Progenitor cell of endocrine pancreas (in vitro differentiated cells): ENCODE data around the gene TBXT. TPM values are rescaled to one million over a fixed set of nuclear protein-coding genes. Genes with fewer than 3 reads are reported as not detected.

Source experiments
- DNase-seq: peaks from one replicate; pipeline ENCODE4 v3.0.0; 2021; ENCODE audit warnings: low spot score; ENCODE audit not compliant: unreplicated experiment
- H3K27ac Mint-ChIP-seq: 2 replicates; pipeline ENCODE4 v1.8.0; 2021; ENCODE audit warnings: mild to moderate bottlenecking, moderate library complexity, mixed read lengths
- H3K27me3 Mint-ChIP-seq: 2 replicates; pipeline ENCODE4 v1.8.0; 2021; ENCODE audit warnings: mixed read lengths
- H3K36me3 Mint-ChIP-seq: 2 replicates; pipeline ENCODE4 v1.8.0; 2022; ENCODE audit warnings: mixed read lengths; ENCODE audit not compliant: insufficient read depth
- H3K4me1 Mint-ChIP-seq: 2 replicates; pipeline ENCODE4 v1.8.0; 2021; ENCODE audit warnings: low read depth, mixed read lengths
- H3K4me3 Mint-ChIP-seq: 2 replicates; pipeline ENCODE4 v1.8.0; 2021; ENCODE audit warnings: low read depth, mild to moderate bottlenecking, moderate library complexity, mixed read lengths
- H3K9me3 Mint-ChIP-seq: 2 replicates; pipeline ENCODE4 v1.8.0; 2021; ENCODE audit warnings: low read depth, mixed read lengths
- CTCF ChIP-seq: fragments of 200-600 bp; sonication (generic); IDR thresholded peaks from one replicate; pipeline ENCODE4 v1.5.0; 2021; ENCODE audit warnings: antibody characterized with exemption, mild to moderate bottlenecking; ENCODE audit not compliant: unreplicated experiment
- total RNA-seq: library from RNA; stranded (reverse); gene quantifications from 2 replicates; pipeline ENCODE4 v1.2.1, GENCODE V29; 2021

The TBXT gene
- total RNA-seq, 1 donor from 2014 or later, result not detected

DNA sequence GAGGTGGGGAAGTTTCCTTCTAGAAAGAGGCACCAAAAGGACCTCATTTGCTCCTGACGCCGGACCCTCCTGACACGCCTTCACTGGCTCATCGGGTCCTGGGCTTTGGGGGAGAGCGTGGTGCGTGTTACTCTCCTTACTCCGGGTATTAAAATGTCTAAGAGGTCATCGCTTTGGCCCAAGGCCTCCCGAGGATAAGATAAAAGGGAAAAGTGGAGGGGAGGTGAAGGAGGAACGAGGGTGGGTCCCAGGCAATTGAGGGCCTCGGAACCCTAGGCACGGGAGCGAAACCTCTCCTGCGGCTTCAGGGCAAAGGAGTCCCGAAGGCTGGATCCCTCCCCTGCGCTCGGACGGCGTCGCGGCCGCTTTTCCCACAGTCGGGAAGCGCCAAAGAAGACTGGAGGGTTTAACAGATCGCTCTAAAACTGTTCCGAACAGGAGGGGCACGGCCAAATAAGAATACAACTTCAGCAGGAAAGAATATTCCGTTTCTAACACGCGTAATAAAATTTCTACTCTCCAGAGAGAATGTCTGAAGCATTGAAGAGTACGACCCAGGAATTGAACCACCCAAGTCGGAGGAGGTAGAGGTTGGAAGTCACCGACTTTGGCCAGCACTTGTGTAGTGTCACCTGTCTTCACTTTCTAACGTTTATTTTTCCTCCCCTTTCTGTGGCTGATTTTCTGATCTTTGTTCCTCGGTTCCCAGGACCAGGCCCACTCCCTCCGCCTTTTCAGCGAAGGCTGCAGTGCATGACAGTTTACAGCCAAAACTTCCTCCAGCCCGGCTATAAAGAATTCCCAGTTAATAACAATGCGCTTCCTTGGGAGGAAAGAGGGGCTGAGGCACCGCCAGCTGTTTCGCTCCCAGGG lies 2.1 kb upstream of the TBXT start:
- H3K9me3 Mint-ChIP-seq, result no peaks in the 10 kb centered on the region
- no peak for DNase-seq
- H3K36me3 Mint-ChIP-seq, result no peaks in the 10 kb centered on the region
- peak overlapping the region; percentile 32 for H3K4me3 Mint-ChIP-seq
- TF ChIP-seq CTCF, result no peak
- H3K27ac Mint-ChIP-seq, result no peak overlapping the region
- H3K4me1 Mint-ChIP-seq, result peaks cover 7% of the 10 kb centered on the region
- H3K27me3 Mint-ChIP-seq, result peaks cover 31% of the 10 kb centered on the region

DNA sequence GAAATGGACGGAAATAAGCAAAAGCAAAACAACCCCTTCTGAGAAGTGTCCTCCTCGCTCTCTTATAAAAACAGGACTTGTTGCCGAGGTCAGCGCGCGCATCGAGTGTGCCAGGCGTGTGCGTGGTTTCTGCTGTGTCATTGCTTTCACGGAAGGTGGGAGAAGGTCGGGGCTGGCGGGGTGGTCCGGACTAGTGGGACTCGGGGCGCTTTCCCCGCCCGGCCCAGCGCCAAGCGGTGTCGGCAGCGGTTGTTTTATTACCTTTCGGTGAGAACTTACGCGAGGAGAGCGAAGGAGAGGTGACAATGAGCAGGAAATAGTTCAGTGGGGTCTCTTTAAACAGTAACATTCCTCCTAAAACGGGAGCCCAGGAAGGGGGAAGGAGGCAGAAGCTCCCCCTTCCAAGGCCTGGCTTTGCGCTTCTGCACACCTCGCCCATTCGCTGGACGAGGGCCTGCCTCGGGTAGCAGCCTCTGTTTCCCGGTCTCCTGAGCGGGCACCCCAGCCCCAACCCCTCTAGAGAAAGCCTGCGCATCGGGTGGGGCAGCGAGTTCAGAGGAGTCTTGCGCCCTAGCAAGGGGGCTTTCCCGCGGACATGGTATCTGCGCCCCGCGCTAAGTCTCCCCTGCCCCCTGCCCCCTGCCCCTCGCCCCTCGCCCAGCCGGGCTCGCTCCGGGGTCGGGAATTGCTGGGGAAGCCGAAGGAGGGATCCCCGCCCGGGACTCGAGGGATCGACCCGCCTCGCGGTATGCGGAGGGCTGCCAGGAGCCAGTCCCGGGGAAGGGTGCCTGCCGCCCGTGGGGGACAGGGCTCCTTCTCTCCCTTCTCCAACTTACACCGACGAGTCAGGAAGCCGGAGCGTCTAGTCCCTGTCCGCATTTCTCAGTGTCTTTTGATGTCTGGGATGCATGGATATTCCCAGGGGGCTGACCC lies 1.2 kb upstream of the TBXT start:
- Mint-ChIP-seq H3K9me3 (no peaks in the 10 kb centered on the region), H3K4me3 (peak overlapping the region; percentile 71), H3K4me1 (peaks cover 7% of the 10 kb centered on the region), H3K27me3 (peaks cover 40% of the 10 kb centered on the region), H3K27ac (peak overlapping the region; percentile 36), H3K36me3 (no peaks in the 10 kb centered on the region)
- no peak for TF ChIP-seq CTCF
- no peak for DNase-seq

DNA sequence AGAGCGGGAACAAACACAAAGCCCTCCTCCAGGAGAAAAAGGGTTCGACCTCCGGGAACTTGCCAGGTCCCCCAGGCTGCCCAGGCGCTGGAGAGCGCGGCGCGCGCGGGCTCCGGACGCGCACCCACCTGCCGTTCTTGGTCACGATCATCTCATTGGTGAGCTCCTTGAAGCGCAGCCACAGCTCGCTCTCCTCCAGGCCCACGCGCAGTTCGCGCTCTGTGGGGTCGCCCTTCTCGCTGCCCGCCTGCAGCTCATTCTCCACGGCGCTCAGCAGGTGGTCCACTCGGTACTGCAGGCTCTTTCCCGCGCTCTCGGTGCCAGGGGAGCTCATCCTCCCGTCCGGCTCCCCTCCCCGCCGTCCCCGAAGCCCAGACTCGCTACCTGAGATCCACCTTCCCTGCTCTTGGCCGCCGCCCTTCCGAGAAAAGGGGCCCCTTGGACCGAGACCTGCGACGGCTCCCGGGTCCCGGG lies 356 bp downstream of the TBXT start:
- no peak for TF ChIP-seq CTCF
- Mint-ChIP-seq H3K4me1 (peaks cover 7% of the 10 kb centered on the region), H3K27me3 (peaks cover 53% of the 10 kb centered on the region), H3K4me3 (peak overlapping the region; percentile 55), H3K9me3 (no peaks in the 10 kb centered on the region), H3K27ac (no peak overlapping the region), H3K36me3 (no peaks in the 10 kb centered on the region)
- no peak for DNase-seq

GRCh38 chr6:166166314-166167257 lies 1.1 kb downstream of the TBXT start:
- DNase-seq, result no peak

More at GRCh38 chr6:166166314-166167257, 1.1 kb downstream of the TBXT start:
- no peak for TF ChIP-seq CTCF
- Mint-ChIP-seq H3K27me3 (peaks cover 57% of the 10 kb centered on the region), H3K4me1 (peaks cover 7% of the 10 kb centered on the region), H3K4me3 (peak overlapping the region; percentile 35), H3K9me3 (no peaks in the 10 kb centered on the region), H3K27ac (no peak overlapping the region), H3K36me3 (no peaks in the 10 kb centered on the region)
